GM12891 (cell line): ENCODE measurements around the gene GPRIN2.
"Not testable (repeated sequence)": the region's sequence is repeated elsewhere in the genome, so short reads cannot be mapped to it uniquely, and the experiment has no call there.

ENCODE experiments used
- POLR2A ChIP-seq: IDR thresholded peaks from 2 replicates; pipeline ENCODE4 v1.6.1; 2011; ENCODE audit warnings: low read depth, low read length, control low read depth
- POLR2AphosphoS5 ChIP-seq: IDR thresholded peaks from 2 replicates; pipeline ENCODE4 v1.6.1; 2011; ENCODE audit warnings: low read depth, low read length, control low read depth

DNA sequence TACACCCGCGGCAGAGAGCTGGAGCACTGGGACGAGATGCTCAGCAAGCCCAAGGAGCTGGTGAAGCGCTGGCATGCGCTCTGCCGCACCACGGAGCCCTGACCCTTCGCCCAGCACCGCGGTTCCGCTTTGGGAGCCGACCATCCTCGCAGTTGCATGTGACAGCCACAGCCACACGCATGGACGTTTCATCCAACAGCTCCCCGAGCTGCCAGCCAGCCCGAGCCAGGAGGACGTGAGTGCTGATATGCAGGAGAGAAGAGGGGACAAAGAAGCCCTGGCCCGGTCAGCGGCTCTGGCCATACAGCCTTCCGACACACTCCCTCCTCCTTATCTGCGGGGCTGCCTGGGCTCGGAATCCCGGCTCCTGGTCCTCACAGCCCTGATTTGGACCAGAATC is 31.1 kb upstream of the GPRIN2 start:
- not testable (repeated sequence) for TF ChIP-seq POLR2A, POLR2AphosphoS5
